GM18951 (cell line): ENCODE data around the gene NFIB.

ENCODE experiments used
- POLR2A ChIP-seq: IDR thresholded peaks from 4 replicates; pipeline ENCODE4 v1.6.1; 2011; ENCODE audit warnings: mild to moderate bottlenecking; ENCODE audit not compliant: insufficient read length, insufficient read depth; ENCODE audit errors: extremely low read depth
- in situ Hi-C: fragments of 300-500 bp; cut with MboI; formaldehyde crosslinking; loops from one replicate; pipeline ENCODE4 v1.12.0; 2022; ENCODE audit warnings: low sequenced_read_pairs, mixed read lengths, inconsistent platforms; ENCODE audit not compliant: unreplicated experiment

Gene NFIB

GRCh38 chr9:14322211-14323082 lies 8.5 kb upstream of the NFIB start:
- peak; percentile 67 for TF ChIP-seq POLR2A
- in situ Hi-C loops: no loop called here

- no peak for TF ChIP-seq POLR2A
- in situ Hi-C loops: no loop called here
Observed at GRCh38 chr9:14321517-14322130, 7.7 kb upstream of the NFIB start.

GRCh38 chr9:14320271-14321181 lies 6.6 kb upstream of the NFIB start:
- in situ Hi-C loops: no loop called here
- no peak for TF ChIP-seq POLR2A

GRCh38 chr9:14318934-14319580 lies 5.1 kb upstream of the NFIB start:
- in situ Hi-C loops: no loop called here
- no peak for TF ChIP-seq POLR2A

GRCh38 chr9:14318361-14318760 lies 4.4 kb upstream of the NFIB start:
- no peak for TF ChIP-seq POLR2A
- in situ Hi-C loops: no loop called here

- in situ Hi-C loops: no loop called here
- no peak for TF ChIP-seq POLR2A
Observed at GRCh38 chr9:14317667-14318320, 3.9 kb upstream of the NFIB start.

- TF ChIP-seq POLR2A: no peak
- in situ Hi-C loops: no loop called here
Observed at GRCh38 chr9:14316602-14317300, 2.8 kb upstream of the NFIB start.

- in situ Hi-C loops: no loop called here
Observed at GRCh38 chr9:14315875-14316601, 2.1 kb upstream of the NFIB start.

GRCh38 chr9:14314929-14315874 lies 1.3 kb upstream of the NFIB start:
- peak; percentile 29 for TF ChIP-seq POLR2A
- in situ Hi-C loops: no loop called here

More at GRCh38 chr9:14315875-14316601, 2.1 kb upstream of the NFIB start:
- TF ChIP-seq POLR2A: no peak

- in situ Hi-C loops: no loop called here
- TF ChIP-seq POLR2A: no peak
Observed at GRCh38 chr9:14314424-14314928, 535 bp upstream of the NFIB start.
